SHP77 (cell line): Measurements from ENCODE around the gene NFIB.

Experiments used
- DNase-seq, 2 experiments: peaks; one replicate each; lab custom pipeline; 2025; lab: John Stamatoyannopoulos, UW

Gene NFIB

GRCh38 chr9:14071484-14071883 is 242.5 kb downstream of the NFIB start:
- no peak for DNase-seq

GRCh38 chr9:14068690-14069089 is 245.3 kb downstream of the NFIB start:
- DNase-seq, result no peak

GRCh38 chr9:14066831-14067230 is 247.1 kb downstream of the NFIB start:
- DNase-seq, result no peak

- DNase-seq, result no peak
These were observed 247.9 kb downstream of the NFIB start for GRCh38 chr9:14066032-14066431.

- no peak for DNase-seq
These were observed 249.0 kb downstream of the NFIB start for GRCh38 chr9:14064940-14065339.

GRCh38 chr9:14063756-14064155 is 250.2 kb downstream of the NFIB start:
- no peak for DNase-seq

- no peak for DNase-seq
These were observed 251.2 kb downstream of the NFIB start for GRCh38 chr9:14062586-14063221.

GRCh38 chr9:14061936-14062585 is 251.9 kb downstream of the NFIB start:
- DNase-seq, result no peak

- DNase-seq, result no peak
These were observed 255.6 kb downstream of the NFIB start for GRCh38 chr9:14058325-14058688.

- peak; percentile 4 to 8 for DNase-seq
These were observed 256.3 kb downstream of the NFIB start for GRCh38 chr9:14057368-14058324.

GRCh38 chr9:14056316-14056861 is 257.6 kb downstream of the NFIB start:
- no peak for DNase-seq

- no peak for DNase-seq
These were observed 259.8 kb downstream of the NFIB start for GRCh38 chr9:14054096-14054495.

- DNase-seq, result no peak
These were observed 261.6 kb downstream of the NFIB start for GRCh38 chr9:14052359-14052758.

GRCh38 chr9:14051419-14051818 is 262.5 kb downstream of the NFIB start:
- no peak for DNase-seq

- no peak for DNase-seq
These were observed 270.5 kb downstream of the NFIB start for GRCh38 chr9:14043483-14043882.

GRCh38 chr9:14037331-14037730 is 276.6 kb downstream of the NFIB start:
- DNase-seq, result no peak

GRCh38 chr9:14033067-14033466 is 280.9 kb downstream of the NFIB start:
- DNase-seq, result no peak
